ENCODE data around the gene MIPOL1.

Gene MIPOL1

DNA sequence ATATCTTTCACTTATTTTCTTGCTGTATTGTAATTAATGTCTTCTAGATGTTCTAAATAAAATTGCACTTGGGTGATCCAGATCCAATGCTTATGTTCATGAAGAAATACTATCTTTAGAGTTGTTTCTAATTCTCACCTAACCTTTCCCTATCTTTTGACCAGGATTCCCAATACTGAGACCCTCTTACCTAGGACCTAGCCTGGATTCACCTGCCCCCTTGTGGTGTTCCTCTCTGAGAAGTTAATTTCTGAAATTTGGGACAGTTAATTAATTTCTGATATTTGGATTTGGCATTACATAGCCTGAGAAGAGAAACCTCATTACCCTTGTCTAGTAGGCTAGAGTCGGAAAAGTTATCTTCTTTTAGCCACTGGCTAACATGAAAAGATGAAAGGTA is 367.8 kb downstream of the MIPOL1 start:
- H3K27ac ChIP-seq (ENCODE audit: low read depth, low read length, poor library complexity, severe bottlenecking), result no peak overlapping the region
- H3K4me1 ChIP-seq (ENCODE audit: insufficient read depth, low read length, severe bottlenecking), result no peaks in the 10 kb centered on the region
- no peaks in the 10 kb centered on the region for H3F3A ChIP-seq (ENCODE audit: insufficient read depth, low read length)

DNA sequence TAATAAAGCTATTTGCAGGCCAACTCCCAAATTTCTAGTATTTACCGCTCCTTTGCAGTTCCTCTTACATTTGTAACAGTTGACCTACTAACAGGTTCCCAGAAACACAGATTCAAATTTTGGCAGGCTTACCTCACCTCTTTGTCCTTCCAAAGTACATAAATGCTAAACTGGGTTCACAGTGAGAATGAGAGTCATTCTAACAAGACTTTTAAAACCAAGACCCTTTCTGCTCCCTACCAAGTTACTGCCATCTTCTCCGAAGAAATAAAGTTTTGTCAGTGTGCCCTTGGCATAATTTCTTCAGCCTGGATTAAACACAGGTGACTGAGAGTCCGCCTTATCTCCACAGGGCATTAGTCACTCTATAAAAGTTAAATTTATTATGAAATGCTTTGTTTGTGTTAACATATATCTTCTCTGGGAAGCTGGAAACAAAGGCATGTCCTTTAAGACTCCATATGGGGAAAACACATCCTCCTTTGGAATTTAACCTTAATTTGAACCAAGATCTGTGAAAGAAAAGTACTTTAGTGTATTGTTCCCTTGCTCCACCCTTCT is 369.2 kb downstream of the MIPOL1 start:
- no peak overlapping the region for H3K4me2 ChIP-seq (ENCODE audit: low read length)
- no peaks in the 10 kb centered on the region for H3K27me3 ChIP-seq (ENCODE audit: insufficient read depth, low read length)
- H3K79me2 ChIP-seq (ENCODE audit: insufficient read depth, low read length), result no peaks in the 10 kb centered on the region
- TF ChIP-seq, protein P1, sequence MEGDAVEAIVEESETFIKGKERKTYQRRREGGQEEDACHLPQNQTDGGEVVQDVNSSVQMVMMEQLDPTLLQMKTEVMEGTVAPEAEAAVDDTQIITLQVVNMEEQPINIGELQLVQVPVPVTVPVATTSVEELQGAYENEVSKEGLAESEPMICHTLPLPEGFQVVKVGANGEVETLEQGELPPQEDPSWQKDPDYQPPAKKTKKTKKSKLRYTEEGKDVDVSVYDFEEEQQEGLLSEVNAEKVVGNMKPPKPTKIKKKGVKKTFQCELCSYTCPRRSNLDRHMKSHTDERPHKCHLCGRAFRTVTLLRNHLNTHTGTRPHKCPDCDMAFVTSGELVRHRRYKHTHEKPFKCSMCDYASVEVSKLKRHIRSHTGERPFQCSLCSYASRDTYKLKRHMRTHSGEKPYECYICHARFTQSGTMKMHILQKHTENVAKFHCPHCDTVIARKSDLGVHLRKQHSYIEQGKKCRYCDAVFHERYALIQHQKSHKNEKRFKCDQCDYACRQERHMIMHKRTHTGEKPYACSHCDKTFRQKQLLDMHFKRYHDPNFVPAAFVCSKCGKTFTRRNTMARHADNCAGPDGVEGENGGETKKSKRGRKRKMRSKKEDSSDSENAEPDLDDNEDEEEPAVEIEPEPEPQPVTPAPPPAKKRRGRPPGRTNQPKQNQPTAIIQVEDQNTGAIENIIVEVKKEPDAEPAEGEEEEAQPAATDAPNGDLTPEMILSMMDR (IDR thresholded peaks at IDR 0.05; ENCODE audit: low read length), result no peak
- TF ChIP-seq EZH2 (IDR thresholded peaks at IDR 0.05; ENCODE audit: borderline replicate concordance, low read length), result no peak
- no peaks in the 10 kb centered on the region for H4K20me1 ChIP-seq (ENCODE audit: insufficient read depth, low read length)
- H3K9ac ChIP-seq (ENCODE audit: low read length), result no peak overlapping the region
- no peak overlapping the region for H2AFZ ChIP-seq (ENCODE audit: low read length)
- H3F3A ChIP-seq (ENCODE audit: insufficient read depth, low read length), result no peaks in the 10 kb centered on the region
- H3K27ac ChIP-seq (ENCODE audit: low read depth, low read length, poor library complexity, severe bottlenecking), result no peak overlapping the region
- no peaks in the 10 kb centered on the region for H3K9me2 ChIP-seq (ENCODE audit: low read depth, low read length)
- no peak overlapping the region for H3K4me3 ChIP-seq (ENCODE audit: low read depth, low read length, poor library complexity, severe bottlenecking)
- no peaks in the 10 kb centered on the region for H3K9me3 ChIP-seq (ENCODE audit: low read length)
- H3K4me1 ChIP-seq (ENCODE audit: insufficient read depth, low read length, severe bottlenecking), result no peaks in the 10 kb centered on the region
- H3K36me3 ChIP-seq (ENCODE audit: insufficient read depth, low read length), result no peaks in the 10 kb centered on the region

More for the DNA sequence above, 367.8 kb downstream of the MIPOL1 start:
- no peaks in the 10 kb centered on the region for H4K20me1 ChIP-seq (ENCODE audit: insufficient read depth, low read length)
- TF ChIP-seq, protein P1 (IDR thresholded peaks at IDR 0.05; ENCODE audit: low read length), result peak; percentile 13; the same call in 1 of the 2 replicates
- no peak for TF ChIP-seq EZH2 (IDR thresholded peaks at IDR 0.05; ENCODE audit: borderline replicate concordance, low read length)
- H3K9me2 ChIP-seq (ENCODE audit: low read depth, low read length), result no peaks in the 10 kb centered on the region
- no peaks in the 10 kb centered on the region for H3K9me3 ChIP-seq (ENCODE audit: low read length)
- H3K4me2 ChIP-seq (ENCODE audit: low read length), result no peak overlapping the region
- H3K36me3 ChIP-seq (ENCODE audit: insufficient read depth, low read length), result no peaks in the 10 kb centered on the region
- H2AFZ ChIP-seq (ENCODE audit: low read length), result no peak overlapping the region
- H3K4me3 ChIP-seq (ENCODE audit: low read depth, low read length, poor library complexity, severe bottlenecking), result no peak overlapping the region
- no peaks in the 10 kb centered on the region for H3K27me3 ChIP-seq (ENCODE audit: insufficient read depth, low read length)
- H3K79me2 ChIP-seq (ENCODE audit: insufficient read depth, low read length), result no peaks in the 10 kb centered on the region
- H3K9ac ChIP-seq (ENCODE audit: low read length), result no peak overlapping the region

DNA sequence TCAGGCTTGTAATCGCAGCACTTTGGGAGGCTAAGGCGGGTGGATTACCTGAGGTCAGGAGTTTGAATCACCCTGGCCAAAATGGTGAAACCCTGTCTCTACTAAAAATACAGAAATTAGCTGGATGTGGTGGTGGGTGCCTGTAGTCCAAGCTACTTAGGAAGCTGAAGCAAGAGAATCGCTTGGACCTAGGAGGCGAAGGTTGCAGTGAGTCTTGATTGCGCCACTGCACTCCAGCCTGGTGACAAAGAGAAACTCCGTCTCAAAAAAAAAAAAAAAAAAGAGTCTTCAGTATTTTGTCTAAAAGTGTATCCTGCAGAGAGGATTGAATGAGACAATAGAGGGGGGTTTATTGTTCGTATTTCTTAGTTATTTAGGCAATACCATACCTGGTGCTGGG is 372.0 kb downstream of the MIPOL1 start:
- H3K27me3 ChIP-seq (ENCODE audit: insufficient read depth, low read length), result no peaks in the 10 kb centered on the region
- no peaks in the 10 kb centered on the region for H3K79me2 ChIP-seq (ENCODE audit: insufficient read depth, low read length)
- H3K4me1 ChIP-seq (ENCODE audit: insufficient read depth, low read length, severe bottlenecking), result no peaks in the 10 kb centered on the region
- no peak overlapping the region for H3K27ac ChIP-seq (ENCODE audit: low read depth, low read length, poor library complexity, severe bottlenecking)
- H2AFZ ChIP-seq (ENCODE audit: low read length), result no peak overlapping the region
- TF ChIP-seq EZH2 (IDR thresholded peaks at IDR 0.05; ENCODE audit: borderline replicate concordance, low read length), result no peak
- TF ChIP-seq, protein P1 (IDR thresholded peaks at IDR 0.05; ENCODE audit: low read length), result no peak
- no peaks in the 10 kb centered on the region for H3K36me3 ChIP-seq (ENCODE audit: insufficient read depth, low read length)
- H3K4me2 ChIP-seq (ENCODE audit: low read length), result no peak overlapping the region
- H3K9me2 ChIP-seq (ENCODE audit: low read depth, low read length), result no peaks in the 10 kb centered on the region
- no peak overlapping the region for H3K9ac ChIP-seq (ENCODE audit: low read length)
- no peaks in the 10 kb centered on the region for H3K9me3 ChIP-seq (ENCODE audit: low read length)
- H3K4me3 ChIP-seq (ENCODE audit: low read depth, low read length, poor library complexity, severe bottlenecking), result no peak overlapping the region
- H4K20me1 ChIP-seq (ENCODE audit: insufficient read depth, low read length), result no peaks in the 10 kb centered on the region
- H3F3A ChIP-seq (ENCODE audit: insufficient read depth, low read length), result no peaks in the 10 kb centered on the region
